ENCODE results near the gene AHDC1.

DNA sequence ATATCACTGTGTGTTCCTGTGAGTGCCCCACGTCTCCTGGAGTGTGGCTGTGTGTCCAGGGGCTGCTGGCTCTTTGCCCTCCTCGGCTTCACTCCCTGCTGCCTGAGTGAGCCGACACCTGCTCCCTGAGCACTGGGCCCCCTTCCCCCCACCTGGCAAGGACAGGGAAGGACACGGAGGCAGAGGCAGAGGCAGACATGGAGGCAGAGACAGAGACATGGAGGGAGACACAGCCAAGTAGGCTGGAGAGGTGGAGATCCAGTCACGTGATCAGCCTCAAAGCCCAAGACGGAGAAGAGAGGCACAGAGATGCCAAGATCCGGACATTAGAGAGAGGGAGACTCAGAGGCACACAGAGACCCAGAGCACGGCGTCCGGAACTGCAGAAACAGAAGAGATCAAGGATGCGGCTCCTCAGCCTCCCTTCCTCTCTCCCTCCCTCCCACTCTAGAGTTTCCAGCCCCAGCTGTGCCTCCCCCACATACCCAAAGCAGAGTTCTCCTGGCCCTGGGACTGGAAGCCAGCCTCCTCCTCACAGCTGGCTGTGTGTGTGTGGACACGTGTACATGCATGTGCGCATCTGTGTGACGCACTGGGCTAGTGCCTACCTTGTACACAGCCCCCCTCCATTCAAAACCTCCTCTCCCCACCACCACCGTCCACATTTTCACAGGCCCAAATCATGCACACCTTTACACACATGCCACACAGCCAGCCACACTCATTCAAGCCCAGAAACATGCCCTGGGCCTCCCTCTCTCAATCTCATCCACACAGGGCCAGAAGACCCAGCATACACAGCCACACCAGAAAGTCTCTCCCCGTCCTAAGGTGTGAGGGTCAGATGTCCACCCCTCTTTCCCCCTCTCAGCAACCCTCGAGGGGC, 74.9 kb downstream of the AHDC1 start:
- TF ChIP-seq, protein P1, sequence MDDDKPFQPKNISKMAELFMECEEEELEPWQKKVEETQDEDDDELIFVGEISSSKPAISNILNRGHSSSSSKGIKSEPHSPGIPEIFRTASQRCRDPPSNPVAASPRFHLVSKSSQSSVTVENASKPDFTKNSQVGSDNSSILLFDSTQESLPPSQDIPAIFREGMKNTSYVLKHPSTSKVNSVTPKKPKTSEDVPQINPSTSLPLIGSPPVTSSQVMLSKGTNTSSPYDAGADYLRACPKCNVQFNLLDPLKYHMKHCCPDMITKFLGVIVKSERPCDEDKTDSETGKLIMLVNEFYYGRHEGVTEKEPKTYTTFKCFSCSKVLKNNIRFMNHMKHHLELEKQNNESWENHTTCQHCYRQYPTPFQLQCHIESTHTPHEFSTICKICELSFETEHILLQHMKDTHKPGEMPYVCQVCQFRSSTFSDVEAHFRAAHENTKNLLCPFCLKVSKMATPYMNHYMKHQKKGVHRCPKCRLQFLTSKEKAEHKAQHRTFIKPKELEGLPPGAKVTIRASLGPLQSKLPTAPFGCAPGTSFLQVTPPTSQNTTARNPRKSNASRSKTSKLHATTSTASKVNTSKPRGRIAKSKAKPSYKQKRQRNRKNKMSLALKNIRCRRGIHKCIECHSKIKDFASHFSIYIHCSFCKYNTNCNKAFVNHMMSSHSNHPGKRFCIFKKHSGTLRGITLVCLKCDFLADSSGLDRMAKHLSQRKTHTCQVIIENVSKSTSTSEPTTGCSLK (tag by site-specific recombination; IDR thresholded peaks at IDR 0.05): no peak
- TF ChIP-seq, protein P2, sequence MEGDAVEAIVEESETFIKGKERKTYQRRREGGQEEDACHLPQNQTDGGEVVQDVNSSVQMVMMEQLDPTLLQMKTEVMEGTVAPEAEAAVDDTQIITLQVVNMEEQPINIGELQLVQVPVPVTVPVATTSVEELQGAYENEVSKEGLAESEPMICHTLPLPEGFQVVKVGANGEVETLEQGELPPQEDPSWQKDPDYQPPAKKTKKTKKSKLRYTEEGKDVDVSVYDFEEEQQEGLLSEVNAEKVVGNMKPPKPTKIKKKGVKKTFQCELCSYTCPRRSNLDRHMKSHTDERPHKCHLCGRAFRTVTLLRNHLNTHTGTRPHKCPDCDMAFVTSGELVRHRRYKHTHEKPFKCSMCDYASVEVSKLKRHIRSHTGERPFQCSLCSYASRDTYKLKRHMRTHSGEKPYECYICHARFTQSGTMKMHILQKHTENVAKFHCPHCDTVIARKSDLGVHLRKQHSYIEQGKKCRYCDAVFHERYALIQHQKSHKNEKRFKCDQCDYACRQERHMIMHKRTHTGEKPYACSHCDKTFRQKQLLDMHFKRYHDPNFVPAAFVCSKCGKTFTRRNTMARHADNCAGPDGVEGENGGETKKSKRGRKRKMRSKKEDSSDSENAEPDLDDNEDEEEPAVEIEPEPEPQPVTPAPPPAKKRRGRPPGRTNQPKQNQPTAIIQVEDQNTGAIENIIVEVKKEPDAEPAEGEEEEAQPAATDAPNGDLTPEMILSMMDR (tag by site-specific recombination; IDR thresholded peaks at IDR 0.05): no peak
- TF ChIP-seq BCL11B (tag by site-specific recombination; IDR thresholded peaks at IDR 0.05; ENCODE audit: low read depth): no peak
- no peak; the same call in 1 of the 2 replicates for TF ChIP-seq SP2 (tag by site-specific recombination; IDR thresholded peaks at IDR 0.05)
- TF ChIP-seq, protein P3, sequence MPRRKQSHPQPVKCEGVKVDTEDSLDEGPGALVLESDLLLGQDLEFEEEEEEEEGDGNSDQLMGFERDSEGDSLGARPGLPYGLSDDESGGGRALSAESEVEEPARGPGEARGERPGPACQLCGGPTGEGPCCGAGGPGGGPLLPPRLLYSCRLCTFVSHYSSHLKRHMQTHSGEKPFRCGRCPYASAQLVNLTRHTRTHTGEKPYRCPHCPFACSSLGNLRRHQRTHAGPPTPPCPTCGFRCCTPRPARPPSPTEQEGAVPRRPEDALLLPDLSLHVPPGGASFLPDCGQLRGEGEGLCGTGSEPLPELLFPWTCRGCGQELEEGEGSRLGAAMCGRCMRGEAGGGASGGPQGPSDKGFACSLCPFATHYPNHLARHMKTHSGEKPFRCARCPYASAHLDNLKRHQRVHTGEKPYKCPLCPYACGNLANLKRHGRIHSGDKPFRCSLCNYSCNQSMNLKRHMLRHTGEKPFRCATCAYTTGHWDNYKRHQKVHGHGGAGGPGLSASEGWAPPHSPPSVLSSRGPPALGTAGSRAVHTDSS (tag by site-specific recombination; IDR thresholded peaks at IDR 0.05): no peak
- TF ChIP-seq, protein P4, sequence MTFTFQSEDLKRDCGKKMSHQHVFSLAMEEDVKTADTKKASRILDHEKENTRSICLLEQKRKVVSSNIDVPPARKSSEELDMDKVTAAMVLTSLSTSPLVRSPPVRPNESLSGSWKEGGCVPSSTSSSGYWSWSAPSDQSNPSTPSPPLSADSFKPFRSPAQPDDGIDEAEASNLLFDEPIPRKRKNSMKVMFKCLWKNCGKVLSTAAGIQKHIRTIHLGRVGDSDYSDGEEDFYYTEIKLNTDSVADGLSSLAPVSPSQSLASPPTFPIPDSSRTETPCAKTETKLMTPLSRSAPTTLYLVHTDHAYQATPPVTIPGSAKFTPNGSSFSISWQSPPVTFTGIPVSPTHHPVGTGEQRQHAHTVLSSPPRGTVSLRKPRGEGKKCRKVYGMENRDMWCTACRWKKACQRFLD (tag by site-specific recombination; IDR thresholded peaks at IDR 0.05): no peak
- TF ChIP-seq, protein P5, sequence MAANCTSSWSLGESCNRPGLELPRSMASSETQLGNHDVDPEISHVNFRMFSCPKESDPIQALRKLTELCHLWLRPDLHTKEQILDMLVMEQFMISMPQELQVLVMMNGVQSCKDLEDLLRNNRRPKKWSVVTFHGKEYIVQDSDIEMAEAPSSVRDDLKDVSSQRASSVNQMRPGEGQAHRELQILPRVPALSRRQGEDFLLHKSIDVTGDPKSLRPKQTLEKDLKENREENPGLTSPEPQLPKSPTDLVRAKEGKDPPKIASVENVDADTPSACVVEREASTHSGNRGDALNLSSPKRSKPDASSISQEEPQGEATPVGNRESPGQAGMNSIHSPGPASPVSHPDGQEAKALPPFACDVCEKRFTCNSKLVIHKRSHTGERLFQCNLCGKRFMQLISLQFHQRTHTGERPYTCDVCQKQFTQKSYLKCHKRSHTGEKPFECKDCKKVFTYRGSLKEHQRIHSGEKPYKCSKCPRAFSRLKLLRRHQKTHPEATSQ (tag by site-specific recombination; IDR thresholded peaks at IDR 0.05): no peak
- no peak for TF ChIP-seq ZNF274 (IDR thresholded peaks at IDR 0.05; ENCODE audit: low read length)
- TF ChIP-seq ZNF274 (tag by site-specific recombination; IDR thresholded peaks at IDR 0.05; ENCODE audit: borderline replicate concordance): no peak
- TF ChIP-seq ZNF24 (tag by site-specific recombination; IDR thresholded peaks at IDR 0.05): no peak
